HL-60 (cell line): ENCODE measurements around the gene NIP7.

ENCODE experiments used
- DNase-seq, 2 experiments: peaks; one replicate each; pipeline ENCODE4 v3.0.0-alpha.2; 2010 to 2020; ENCODE audit warnings: low read depth in 1 of 2, low spot score in 1 of 2
- H3K27ac ChIP-seq: fragments of 250-450 bp; sonication (Bioruptor Pico); replicated peaks from 2 replicates; pipeline ENCODE4 v1.5.1; 2020; ENCODE audit warnings: mild to moderate bottlenecking, moderate library complexity
- H3K27me3 ChIP-seq: fragments of 250-450 bp; sonication (Bioruptor Pico); 2 replicates; pipeline ENCODE4 v1.5.1; 2021; ENCODE audit warnings: mild to moderate bottlenecking, moderate library complexity; ENCODE audit not compliant: insufficient read depth, poor library complexity, severe bottlenecking
- H3K4me3 ChIP-seq: replicated peaks from 2 replicates; pipeline ENCODE4 v1.5.1; 2011; ENCODE audit warnings: mild to moderate bottlenecking, control low read depth, low read length; ENCODE audit not compliant: insufficient read depth
- CTCF ChIP-seq: IDR thresholded peaks from one replicate; pipeline ENCODE4 v1.5.1; 2011; ENCODE audit warnings: low read length, control low read depth, inconsistent platforms; ENCODE audit not compliant: insufficient read depth
- GABPA ChIP-seq: IDR thresholded peaks from 2 replicates; pipeline ENCODE4 v1.6.1; 2012; ENCODE audit warnings: low read depth
- POLR2AphosphoS5 ChIP-seq: IDR thresholded peaks from 2 replicates; pipeline ENCODE4 v1.6.1; 2012; ENCODE audit warnings: low read depth
- REST ChIP-seq: IDR thresholded peaks from 2 replicates; pipeline ENCODE4 v1.6.1; 2012; ENCODE audit warnings: low read depth; ENCODE audit not compliant: insufficient replicate concordance
- SPI1 ChIP-seq: IDR thresholded peaks from 2 replicates; pipeline ENCODE4 v1.6.1; 2012; ENCODE audit warnings: low read depth, mild to moderate bottlenecking, borderline replicate concordance

NIP7 gene

GRCh38 chr16:69302301-69302700 is 37.3 kb upstream of the NIP7 start:
- no peak for DNase-seq
- H3K4me3 ChIP-seq: no peak overlapping the region
- H3K27ac ChIP-seq: no peak overlapping the region
- TF ChIP-seq REST (no peak), CTCF (no peak), POLR2AphosphoS5 (no peak), GABPA (no peak), SPI1 (no peak)
- no peaks in the 10 kb centered on the region for H3K27me3 ChIP-seq

GRCh38 chr16:69306031-69306430 is 33.5 kb upstream of the NIP7 start:
- Histone ChIP-seq H3K27ac (no peak overlapping the region), H3K4me3 (no peak overlapping the region), H3K27me3 (no peaks in the 10 kb centered on the region)
- TF ChIP-seq SPI1 (no peak), POLR2AphosphoS5 (no peak), REST (no peak), GABPA (no peak), CTCF (no peak)
- no peak for DNase-seq

GRCh38 chr16:69307091-69307490 is 32.5 kb upstream of the NIP7 start:
- DNase-seq: no peak
- H3K4me3 ChIP-seq: no peak overlapping the region
- TF ChIP-seq GABPA (no peak), POLR2AphosphoS5 (no peak), REST (no peak)
- no peaks in the 10 kb centered on the region for H3K27me3 ChIP-seq
- no peak overlapping the region for H3K27ac ChIP-seq

GRCh38 chr16:69307856-69308255 is 31.7 kb upstream of the NIP7 start:
- Histone ChIP-seq H3K4me3 (no peak overlapping the region), H3K27ac (no peak overlapping the region), H3K27me3 (no peaks in the 10 kb centered on the region)
- DNase-seq: no peak
- no peak for TF ChIP-seq SPI1
- TF ChIP-seq REST: no peak
- no peak for TF ChIP-seq CTCF
- TF ChIP-seq GABPA: no peak
- no peak for TF ChIP-seq POLR2AphosphoS5
